HTERT RPE-1 (cell line): ENCODE data around the gene PRKG1.
"Not testable (repeated sequence)": the region's sequence is repeated elsewhere in the genome, so short reads cannot be mapped to it uniquely, and the experiment has no call there.

Experiments
- in situ Hi-C: fragments of 300-500 bp; cut with MboI; formaldehyde crosslinking; loops from 4 replicates; pipeline ENCODE4 v1.14.3; 2020; ENCODE audit warnings: low sequenced_read_pairs

Gene PRKG1

DNA sequence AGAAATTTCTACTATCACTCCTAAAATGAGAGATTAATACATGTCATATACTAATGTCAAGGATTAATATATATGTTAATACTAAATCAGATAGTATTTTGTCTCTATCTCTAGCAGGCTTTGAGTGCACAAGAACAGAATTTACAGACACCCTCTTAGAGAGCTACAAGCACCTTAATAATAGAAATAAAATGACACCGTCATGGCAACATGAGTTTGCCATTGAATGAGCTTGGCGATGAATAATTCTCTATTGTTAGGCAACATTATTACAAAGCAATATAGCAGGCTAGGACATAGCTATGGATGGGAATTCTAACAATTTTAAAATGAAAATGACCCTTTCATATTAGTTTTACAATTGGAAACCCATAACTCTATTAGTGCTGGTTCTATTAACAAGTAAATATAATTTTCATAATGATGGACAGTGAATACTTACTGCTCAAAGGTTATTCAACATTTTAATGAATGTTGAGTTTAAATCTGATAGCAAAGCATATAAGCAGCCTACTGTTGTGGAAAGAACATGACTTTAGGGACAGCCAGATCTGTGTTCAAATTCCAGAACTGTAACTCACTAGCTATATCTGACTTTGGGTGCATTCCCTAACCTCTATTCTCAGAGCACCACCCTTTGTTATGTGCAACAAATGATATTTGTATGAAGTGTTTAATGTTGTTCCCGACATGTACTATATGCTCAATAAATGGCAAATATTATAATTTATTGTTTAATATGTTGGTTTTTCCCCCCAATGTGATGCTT, 1055.3 kb downstream of the PRKG1 start:
- in situ Hi-C loops: no loop called here

DNA sequence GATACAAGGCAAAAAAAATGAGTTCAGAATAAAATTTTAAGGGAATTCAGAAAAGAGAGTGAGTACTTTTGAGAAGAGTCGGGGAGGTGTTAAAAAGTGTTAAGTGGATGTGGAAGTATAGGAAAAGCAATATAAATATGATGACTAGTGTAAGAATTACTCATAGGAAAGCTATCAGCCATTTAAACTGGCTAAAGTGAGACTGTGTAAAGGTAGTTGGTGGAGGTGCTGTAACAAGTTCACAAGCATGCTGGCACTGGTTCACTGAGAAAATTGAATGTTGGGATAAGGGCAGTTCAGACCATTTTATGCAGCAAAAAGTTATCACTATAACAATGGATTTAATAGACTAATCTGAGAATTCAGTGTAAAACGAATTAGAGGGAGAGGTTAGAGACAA, 1060.8 kb downstream of the PRKG1 start:
- in situ Hi-C loops: no loop called here

GRCh38 chr10:52136921-52137320, 1062.6 kb downstream of the PRKG1 start:
- in situ Hi-C loops: no loop called here

- in situ Hi-C loops: no loop called here
Measured at GRCh38 chr10:52143338-52143737, 1069.1 kb downstream of the PRKG1 start.

- in situ Hi-C loops: no loop called here
Measured at GRCh38 chr10:52145636-52146035, 1071.3 kb downstream of the PRKG1 start.

DNA sequence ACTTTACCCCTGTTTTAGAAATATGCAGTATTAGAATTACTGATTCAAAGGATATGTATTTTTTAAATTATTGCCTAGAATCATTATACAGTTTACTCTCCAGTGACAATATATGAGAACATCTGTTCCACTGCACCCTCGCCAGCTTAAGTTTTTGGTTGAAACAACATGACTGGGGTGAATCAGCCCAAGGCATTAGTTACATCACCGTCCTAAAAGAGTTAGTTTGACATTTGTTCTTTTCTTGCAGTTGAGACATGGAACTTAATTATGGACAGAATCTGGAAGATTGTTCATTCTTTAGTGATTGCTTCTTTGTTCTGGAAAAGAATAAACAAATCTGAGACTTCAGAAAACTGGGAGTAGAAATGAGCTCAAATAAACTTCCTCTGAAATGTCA, 1072.5 kb downstream of the PRKG1 start:
- in situ Hi-C loops: no loop called here

DNA sequence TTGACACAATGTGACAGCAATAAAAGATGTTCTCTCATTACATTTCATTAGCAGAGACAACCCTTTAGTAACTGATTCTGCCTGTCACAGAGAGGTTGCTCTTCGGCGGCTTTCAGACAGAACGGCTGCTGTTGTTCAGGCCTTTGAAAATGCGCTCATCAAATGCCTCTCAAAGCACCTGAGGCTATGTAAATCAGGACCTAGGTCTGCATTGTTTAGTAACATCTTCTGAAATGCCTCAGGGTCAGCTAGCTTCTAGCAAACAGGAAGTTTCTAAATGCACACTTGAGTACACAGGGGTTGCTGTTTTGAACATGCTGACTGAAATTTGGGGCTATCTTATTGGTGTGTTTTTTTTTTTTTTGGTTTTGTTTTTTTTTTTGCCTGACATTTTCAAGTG, 1096.5 kb downstream of the PRKG1 start:
- in situ Hi-C loops: no loop called here

DNA sequence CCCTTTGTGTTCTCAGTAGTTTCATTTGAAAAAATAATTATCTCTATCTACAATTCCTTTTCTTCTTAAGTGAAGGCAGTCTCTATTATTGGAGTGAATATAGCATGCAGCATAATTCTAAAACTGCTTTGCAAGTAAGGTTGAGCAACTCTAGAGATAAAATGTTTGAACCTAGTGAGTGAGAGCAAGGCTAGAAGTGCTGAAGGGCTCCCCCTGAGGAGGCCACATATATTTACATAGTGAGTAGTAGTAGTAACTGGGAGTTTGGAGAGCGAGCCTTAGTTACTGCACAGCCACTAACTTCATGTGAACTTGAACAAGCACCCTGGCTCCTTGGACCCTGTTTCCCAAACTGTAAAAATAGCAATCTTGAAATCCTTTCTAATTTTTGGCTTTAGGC, 1098.3 kb downstream of the PRKG1 start:
- in situ Hi-C loops: no loop called here

- in situ Hi-C loops: no loop called here
Measured at GRCh38 chr10:52185256-52185655, 1111.0 kb downstream of the PRKG1 start.

- in situ Hi-C loops: no loop called here
Measured at GRCh38 chr10:52187521-52188258, 1113.4 kb downstream of the PRKG1 start.

- in situ Hi-C loops: no loop called here
Measured at GRCh38 chr10:52191049-52191448, 1116.8 kb downstream of the PRKG1 start.

DNA sequence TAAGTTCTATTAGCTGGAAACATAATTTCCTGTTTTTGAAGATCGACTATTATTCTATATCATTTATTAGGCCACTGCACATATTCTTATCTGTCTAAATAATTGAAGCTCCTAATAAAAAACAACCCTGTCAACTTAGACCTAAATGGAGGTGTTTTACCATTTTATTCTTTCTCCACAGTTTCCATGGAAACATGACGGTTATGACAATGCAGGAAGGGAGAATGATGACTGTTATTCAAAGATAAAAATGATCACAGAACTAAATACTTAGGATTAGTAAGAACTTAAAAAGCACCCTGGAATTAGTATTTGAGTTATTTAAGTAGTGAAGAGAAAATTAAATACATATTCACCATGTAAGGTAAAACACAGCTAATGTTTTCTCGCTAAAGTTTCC, 1119.9 kb downstream of the PRKG1 start:
- in situ Hi-C loops: no loop called here

GRCh38 chr10:52194716-52195115, 1120.4 kb downstream of the PRKG1 start:
- in situ Hi-C loops: no loop called here

GRCh38 chr10:52197098-52197497, 1122.8 kb downstream of the PRKG1 start:
- in situ Hi-C loops: no loop called here

GRCh38 chr10:52198540-52198939, 1124.3 kb downstream of the PRKG1 start:
- in situ Hi-C loops: no loop called here

- in situ Hi-C loops: not testable (repeated sequence)
Measured at GRCh38 chr10:52204906-52205305, 1130.6 kb downstream of the PRKG1 start.

DNA sequence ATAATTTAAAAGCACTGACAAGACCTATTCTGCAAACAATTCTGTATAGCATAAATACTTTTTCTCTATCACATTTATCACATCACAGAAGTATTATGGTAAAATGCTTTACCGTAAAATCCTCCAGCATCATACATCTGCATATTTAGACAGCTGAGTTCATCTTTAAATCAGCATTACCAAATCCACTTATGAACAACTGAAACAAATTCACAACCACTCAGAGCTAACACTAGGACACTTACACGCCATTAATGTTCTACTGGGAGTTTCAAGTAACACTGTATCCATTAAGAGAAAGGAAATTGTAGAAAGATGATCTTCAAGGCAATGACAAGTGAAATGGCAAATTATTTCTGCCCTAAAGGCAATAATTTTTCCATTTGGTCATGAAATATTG, 1134.1 kb downstream of the PRKG1 start:
- in situ Hi-C loops: no loop called here

GRCh38 chr10:52210161-52210560, 1135.9 kb downstream of the PRKG1 start:
- in situ Hi-C loops: no loop called here

- in situ Hi-C loops: no loop called here
Measured at GRCh38 chr10:52212062-52212461, 1137.8 kb downstream of the PRKG1 start.

GRCh38 chr10:52212802-52213201, 1138.5 kb downstream of the PRKG1 start:
- in situ Hi-C loops: no loop called here

GRCh38 chr10:52213321-52213752, 1139.0 kb downstream of the PRKG1 start:
- in situ Hi-C loops: no loop called here

- in situ Hi-C loops: no loop called here
Measured at GRCh38 chr10:52215745-52216361, 1141.6 kb downstream of the PRKG1 start.
